NT2/D1 (cell line): Measurements from ENCODE around the gene REC114.

Experiments used
- SUZ12 ChIP-seq: IDR thresholded peaks from 2 replicates; pipeline ENCODE4 v1.6.1; 2011; ENCODE audit not compliant: insufficient read length, insufficient read depth; ENCODE audit errors: extremely low read depth
- ZNF274 ChIP-seq: IDR thresholded peaks from 2 replicates; pipeline ENCODE4 v1.6.1; 2011; ENCODE audit warnings: mild to moderate bottlenecking, low read depth, low read length

DNA sequence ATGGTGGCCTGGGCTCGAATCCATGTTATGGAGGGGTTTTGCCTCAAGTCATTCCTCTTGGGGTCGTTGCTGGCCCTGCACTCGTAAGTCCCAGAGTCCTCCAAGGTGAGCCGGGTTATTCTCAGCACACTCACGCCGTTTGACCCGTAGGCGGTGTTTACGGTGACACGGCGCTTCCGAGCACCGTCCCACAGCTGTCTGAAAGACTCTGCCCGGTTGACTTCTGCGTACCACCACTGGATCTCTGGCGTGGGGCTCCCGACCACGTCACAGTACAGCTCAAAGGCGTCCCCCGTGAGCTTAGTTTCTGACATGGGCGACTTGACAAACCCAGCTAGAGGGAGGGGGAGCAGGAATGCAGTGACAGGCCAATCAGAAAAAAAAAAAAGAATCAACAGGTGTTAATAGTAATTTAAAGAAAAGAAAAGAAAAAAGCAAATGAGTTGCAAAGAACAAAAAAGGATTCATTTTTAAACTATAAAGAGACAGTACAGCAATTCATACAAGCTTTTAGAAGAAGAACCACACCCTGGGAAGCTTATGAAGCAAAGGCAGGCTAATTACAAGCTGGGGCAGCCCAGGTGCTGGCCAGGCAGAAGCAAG, 154.2 kb downstream of the REC114 start:
- TF ChIP-seq SUZ12 (no peak), ZNF274 (no peak)
